Muscle of leg (tissue), 11 donors: ENCODE data around the gene PTPN7. TPM values are rescaled to one million over a fixed set of nuclear protein-coding genes. Genes with fewer than 3 reads are reported as not detected.
"Not testable (repeated sequence)": the region's sequence is repeated elsewhere in the genome, so short reads cannot be mapped to it uniquely, and the experiment has no call there.

Experiments used
- DNase-seq: peaks from one replicate; pipeline ENCODE4 v3.0.0; 2013
- H3K27ac ChIP-seq: one replicate; pipeline ENCODE4 v1.5.1; 2013; ENCODE audit warnings: mild to moderate bottlenecking, low read length, control low read depth
- H3K27me3 ChIP-seq: one replicate; pipeline ENCODE4 v1.6.1; 2013; ENCODE audit warnings: low read length; ENCODE audit not compliant: control insufficient read depth, insufficient read depth
- H3K36me3 ChIP-seq: one replicate; pipeline ENCODE4 v1.6.1; 2013; ENCODE audit warnings: low read length; ENCODE audit not compliant: control insufficient read depth, insufficient read depth
- H3K4me1 ChIP-seq: one replicate; pipeline ENCODE4 v1.6.1; 2013; ENCODE audit warnings: low read length; ENCODE audit not compliant: control insufficient read depth, insufficient read depth
- H3K4me3 ChIP-seq: one replicate; pipeline ENCODE4 v1.5.1; 2013; ENCODE audit warnings: low read length, control low read depth
- H3K9me3 ChIP-seq: replicated peaks from 2 replicates; pipeline ENCODE4 v1.6.1; 2013; ENCODE audit warnings: low read depth, low read length; ENCODE audit not compliant: control insufficient read depth
- WGBS: methylation state at CpG from one replicate; pipeline ENCODE4 v1.1.5; 2013; ENCODE audit warnings: missing lambda C conversion rate; ENCODE audit not compliant: insufficient coverage; 5-methylcytosine and 5-hydroxymethylcytosine counted together
- polyA plus RNA-seq, 8 donors: library from polyadenylated mRNA; unstranded; fragments of 120-200 nt; gene quantifications; one replicate each; pipeline versions ENCODE4 v1.2.1 to v1.2.3, GENCODE V29; 2013; ENCODE audit warnings: inconsistent platforms in 1 of 8, low replicate concordance in 1 of 8; ENCODE audit not compliant: insufficient read length in 8 of 8, insufficient read depth in 1 of 8
- total RNA-seq: library from RNA; stranded (reverse); fragments of 120-200 nt; gene quantifications from one replicate; pipeline ENCODE4 v1.2.4, GENCODE V29; 2013

Gene PTPN7
- total and polyA plus RNA-seq, 9 donors = 0.44 to 1.1 (median 0.60) TPM

DNA sequence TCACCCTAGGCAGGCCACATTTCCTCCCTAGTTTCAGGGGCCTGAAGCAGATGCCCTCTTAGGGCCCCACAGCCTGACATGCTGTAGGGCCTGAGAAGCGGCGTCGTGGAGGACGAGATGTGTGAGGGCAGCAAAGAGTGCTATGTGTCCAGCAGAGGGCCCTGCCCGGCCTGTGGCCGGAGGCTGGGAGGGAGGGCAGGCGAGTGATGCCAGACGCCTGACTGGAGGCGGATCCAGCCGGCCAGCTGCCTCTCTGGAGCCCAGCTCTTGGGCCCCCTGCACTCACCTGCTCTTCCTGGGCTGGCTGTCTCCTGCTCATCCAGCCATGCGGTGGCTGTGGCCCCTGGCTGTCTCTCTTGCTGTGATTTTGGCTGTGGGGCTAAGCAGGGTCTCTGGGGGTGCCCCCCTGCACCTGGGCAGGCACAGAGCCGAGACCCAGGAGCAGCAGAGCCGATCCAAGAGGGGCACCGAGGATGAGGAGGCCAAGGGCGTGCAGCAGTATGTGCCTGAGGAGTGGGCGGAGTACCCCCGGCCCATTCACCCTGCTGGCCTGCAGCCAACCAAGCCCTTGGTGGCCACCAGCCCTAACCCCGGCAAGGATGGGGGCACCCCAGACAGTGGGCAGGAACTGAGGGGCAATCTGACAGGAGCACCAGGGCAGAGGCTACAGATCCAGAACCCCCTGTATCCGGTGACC, 37.6 kb downstream of the PTPN7 start, which contains the start of gene GPR37L1:
Gene GPR37L1 (plus strand): TSS at position 279 of the 697 bp plus-strand sequence. CDS start 47 bp downstream, at position 326.
- no peaks in the 10 kb centered on the region for H3K9me3 ChIP-seq
- H3K4me1 ChIP-seq = peaks cover 4% of the 10 kb centered on the region
- DNase-seq = peak; percentile 35
- H3K4me3 ChIP-seq = no peak within 1 kb of the TSS
- WGBS = 47% methylated on average over 15 of the region's 19 CpGs
- peaks cover 2% of the 10 kb centered on the region for H3K27me3 ChIP-seq
- no peaks in the 10 kb centered on the region for H3K36me3 ChIP-seq
- H3K27ac ChIP-seq = no peak within 1 kb of the TSS

DNA sequence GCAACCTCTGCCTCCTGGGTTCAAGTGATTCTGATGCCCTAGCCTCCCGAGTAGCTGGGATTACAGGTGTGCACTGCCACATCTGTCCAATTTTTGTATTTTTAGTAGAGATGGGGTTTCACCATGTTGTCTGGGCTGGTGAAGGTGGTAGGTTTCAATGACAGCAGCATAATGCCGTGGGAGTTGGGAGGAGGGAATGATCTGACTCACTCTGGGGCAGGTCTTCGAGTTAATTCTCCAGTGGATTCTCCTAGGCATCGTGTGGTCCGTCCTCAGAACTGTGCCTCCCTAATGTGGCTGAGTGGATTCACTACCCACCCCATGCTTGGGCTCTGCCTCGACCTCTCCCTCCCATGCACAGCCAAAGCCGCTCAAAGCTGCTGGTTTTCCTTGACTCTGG, 39.4 kb downstream of the PTPN7 start:
- H3K4me1 ChIP-seq = peaks cover 4% of the 10 kb centered on the region
- H3K27me3 ChIP-seq = peaks cover 4% of the 10 kb centered on the region
- 49% methylated on average over 5 of the region's 7 CpGs for WGBS
- DNase-seq = no peak
- H3K9me3 ChIP-seq = no peaks in the 10 kb centered on the region
- H3K4me3 ChIP-seq = no peak overlapping the region
- H3K36me3 ChIP-seq = no peaks in the 10 kb centered on the region
- H3K27ac ChIP-seq = no peak overlapping the region

DNA sequence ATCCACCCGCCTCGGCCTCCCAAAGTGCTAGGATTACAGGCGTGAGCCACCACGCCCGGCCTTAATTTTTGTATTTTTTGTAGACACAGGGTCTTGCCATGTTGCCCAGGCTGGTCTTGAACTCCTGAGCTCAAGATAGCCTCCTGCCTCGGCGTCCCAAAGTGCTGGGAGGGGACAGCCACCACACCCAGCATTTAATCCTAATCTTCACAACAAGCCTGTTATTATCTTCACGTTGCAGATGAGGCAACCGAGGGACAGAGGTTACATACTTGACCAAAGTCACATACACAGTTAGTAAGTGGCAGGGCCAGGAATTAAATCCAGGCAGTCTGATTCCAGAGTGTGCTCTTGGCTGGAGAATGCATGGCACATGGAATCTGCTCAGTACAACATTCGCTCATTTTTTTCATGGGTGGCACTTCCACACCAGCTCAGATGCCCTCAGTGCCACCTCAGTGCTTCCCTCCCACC, 42.5 kb downstream of the PTPN7 start:
- no peak overlapping the region for H3K27ac ChIP-seq
- 87% methylated on average over 8 of the region's 10 CpGs for WGBS

DNA sequence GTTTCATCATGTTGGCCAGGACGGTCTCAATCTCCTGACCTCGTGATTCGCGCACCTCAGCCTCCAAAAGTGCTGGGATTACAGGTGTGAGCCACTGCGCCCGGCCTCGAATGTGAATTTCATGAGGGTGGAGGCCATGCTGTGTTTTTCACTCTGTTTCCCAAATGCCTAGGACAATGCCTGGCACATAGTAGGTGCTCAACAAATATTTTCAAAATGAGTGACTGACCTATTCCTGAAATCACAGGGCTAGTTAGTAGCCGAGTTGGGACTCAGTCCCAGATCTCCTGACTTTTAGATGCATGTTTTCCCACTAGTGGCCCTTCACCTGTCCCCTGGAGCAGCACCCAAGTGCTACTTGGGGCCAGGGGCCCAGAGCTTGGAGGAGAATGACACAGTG, 44.1 kb downstream of the PTPN7 start:
- Histone ChIP-seq H3K36me3 (no peaks in the 10 kb centered on the region), H3K27me3 (peaks cover 2% of the 10 kb centered on the region), H3K27ac (no peak overlapping the region), H3K9me3 (no peaks in the 10 kb centered on the region), H3K4me1 (peaks cover 13% of the 10 kb centered on the region), H3K4me3 (no peak overlapping the region)
- WGBS = 100% methylated on average over 7 of the region's 8 CpGs
- no peak for DNase-seq

More for the DNA sequence above, 42.5 kb downstream of the PTPN7 start:
- Histone ChIP-seq H3K9me3 (no peaks in the 10 kb centered on the region), H3K4me3 (no peak overlapping the region), H3K4me1 (peaks cover 12% of the 10 kb centered on the region), H3K27me3 (peaks cover 2% of the 10 kb centered on the region), H3K36me3 (no peaks in the 10 kb centered on the region)
- DNase-seq = no peak

DNA sequence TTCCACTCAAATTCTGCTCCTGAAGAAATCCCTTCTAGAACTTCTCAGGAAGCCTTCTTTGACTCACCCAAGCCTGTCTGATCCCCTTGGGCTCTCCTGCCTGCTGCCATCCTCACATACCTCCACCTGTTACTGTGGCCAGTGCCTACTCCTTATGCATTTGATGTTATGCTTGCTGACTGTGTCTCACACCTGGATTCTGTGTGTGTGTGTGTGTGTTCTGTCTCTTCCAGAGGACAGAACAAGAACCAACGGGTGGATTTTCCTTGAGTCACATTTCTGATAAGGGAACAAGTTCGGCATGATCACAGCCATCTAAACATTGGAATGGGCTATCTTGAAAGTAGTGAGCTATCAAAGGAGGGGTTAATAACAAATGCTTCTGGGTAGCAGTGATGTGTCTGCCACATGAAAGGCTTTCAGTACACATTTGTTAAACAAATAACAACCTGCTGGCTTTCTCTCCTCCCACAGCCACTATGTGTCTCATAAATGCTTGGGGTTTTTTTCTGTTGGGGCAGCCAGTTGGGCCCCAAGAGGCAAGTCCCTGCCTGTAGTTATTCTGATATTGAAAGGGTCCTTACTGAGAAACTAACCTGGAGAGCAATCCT, 46.6 kb downstream of the PTPN7 start:
- Histone ChIP-seq H3K4me1 (peaks cover 13% of the 10 kb centered on the region), H3K27ac (peak overlapping the region; percentile 51), H3K4me3 (no peak overlapping the region), H3K36me3 (no peaks in the 10 kb centered on the region), H3K27me3 (peaks cover 2% of the 10 kb centered on the region), H3K9me3 (no peaks in the 10 kb centered on the region)
- no peak for DNase-seq
- no CpG with 5 or more reads among the region's 2 CpGs for WGBS

DNA sequence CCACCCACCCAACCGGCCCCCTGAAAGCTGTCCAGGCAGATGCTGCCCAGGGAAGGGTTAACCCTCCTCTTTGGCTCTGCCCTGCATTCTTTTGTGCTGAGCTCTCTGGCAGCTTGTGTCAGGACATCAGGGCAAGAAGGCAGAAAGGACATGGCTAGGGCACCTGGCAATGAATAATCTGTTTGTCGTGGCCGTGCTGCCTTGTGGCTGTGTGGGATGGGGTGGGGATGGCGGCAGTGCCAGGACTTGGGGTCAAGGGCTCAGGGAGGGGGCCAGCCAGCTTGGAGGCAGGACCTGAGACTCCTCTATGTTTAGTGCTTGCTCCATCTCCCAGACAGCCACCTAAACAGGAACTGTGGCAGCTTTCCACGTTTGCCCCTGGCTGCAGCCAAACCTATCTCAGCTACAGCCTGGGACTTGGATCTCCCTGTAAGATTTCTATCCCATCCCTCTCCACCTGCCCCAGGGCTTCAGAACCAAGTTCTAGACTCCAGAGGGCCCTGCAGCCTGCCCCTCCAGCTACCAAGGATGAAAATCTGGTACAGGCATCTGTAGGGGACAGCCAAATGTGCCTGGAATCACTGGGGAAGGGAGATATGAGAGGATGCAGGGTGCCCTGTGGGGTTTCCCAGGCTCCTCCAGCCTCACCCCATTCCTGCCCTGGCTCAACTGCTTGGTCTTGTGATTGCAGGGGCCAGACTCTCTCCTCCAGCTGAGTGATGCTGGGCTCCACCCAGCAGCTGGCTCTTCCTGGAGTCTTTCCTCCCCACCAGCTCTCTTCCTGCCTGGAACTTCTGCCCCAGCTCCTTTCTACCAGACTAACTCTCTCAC, 47.3 kb downstream of the PTPN7 start:
- DNase-seq = peak; percentile 59
- WGBS = 26% methylated on average over 5 of the region's 5 CpGs

DNA sequence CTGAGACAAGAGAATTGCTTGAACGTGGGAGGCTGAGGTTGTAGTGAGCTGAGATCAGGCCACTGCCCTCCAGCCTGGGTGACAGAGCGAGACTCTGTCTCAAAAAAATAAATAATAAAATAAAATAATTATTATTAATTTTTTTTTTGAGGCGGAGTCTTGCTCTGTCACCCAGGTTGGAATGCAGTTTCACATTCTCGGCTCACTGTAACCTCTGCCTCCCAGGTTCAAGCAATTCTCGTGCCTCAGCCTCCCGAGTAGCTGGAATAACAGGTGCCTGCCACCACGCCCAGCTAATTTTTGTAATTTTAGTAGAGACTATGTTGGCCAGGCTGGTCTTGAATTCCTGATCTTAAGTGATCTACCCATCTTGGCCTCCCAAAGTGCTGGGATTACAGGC, 48.8 kb downstream of the PTPN7 start:
- not testable (repeated sequence) for DNase-seq, H3K27ac ChIP-seq, H3K9me3 ChIP-seq, H3K36me3 ChIP-seq, H3K27me3 ChIP-seq, H3K4me3 ChIP-seq
- WGBS = 100% methylated on average over 2 of the region's 7 CpGs
- H3K4me1 ChIP-seq = peaks cover 15% of the 10 kb centered on the region

More for the DNA sequence above, 47.3 kb downstream of the PTPN7 start:
- no peaks in the 10 kb centered on the region for H3K36me3 ChIP-seq
- no peaks in the 10 kb centered on the region for H3K9me3 ChIP-seq
- peak overlapping the region; percentile 51 for H3K27ac ChIP-seq
- peaks cover 2% of the 10 kb centered on the region for H3K27me3 ChIP-seq
- H3K4me3 ChIP-seq = no peak overlapping the region
- H3K4me1 ChIP-seq = peaks cover 13% of the 10 kb centered on the region

DNA sequence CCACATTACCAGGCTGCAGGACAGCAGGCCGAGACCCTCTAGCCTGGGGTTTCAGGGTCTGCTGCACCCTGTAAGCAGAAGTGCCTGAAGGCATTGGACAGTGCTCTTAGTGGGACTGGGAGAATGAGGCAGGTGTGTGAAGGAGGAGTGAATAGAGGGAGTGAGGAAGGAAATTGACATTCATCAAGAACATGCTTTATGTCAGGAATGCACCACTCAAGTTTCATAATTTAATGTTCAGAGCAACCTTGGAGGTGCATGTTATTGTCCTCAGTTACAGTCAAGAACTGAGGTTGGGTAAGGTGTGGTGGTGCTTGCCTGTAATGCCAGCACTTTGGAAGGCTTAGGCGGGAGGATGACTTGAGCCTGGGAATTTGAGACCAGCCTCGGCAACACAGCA, 49.4 kb downstream of the PTPN7 start:
- Histone ChIP-seq H3K4me3 (no peak overlapping the region), H3K27ac (no peak overlapping the region), H3K9me3 (no peaks in the 10 kb centered on the region), H3K4me1 (peaks cover 15% of the 10 kb centered on the region), H3K27me3 (no peaks in the 10 kb centered on the region), H3K36me3 (no peaks in the 10 kb centered on the region)
- WGBS = 78% methylated on average over 1 of the region's 3 CpGs
- DNase-seq = no peak

DNA sequence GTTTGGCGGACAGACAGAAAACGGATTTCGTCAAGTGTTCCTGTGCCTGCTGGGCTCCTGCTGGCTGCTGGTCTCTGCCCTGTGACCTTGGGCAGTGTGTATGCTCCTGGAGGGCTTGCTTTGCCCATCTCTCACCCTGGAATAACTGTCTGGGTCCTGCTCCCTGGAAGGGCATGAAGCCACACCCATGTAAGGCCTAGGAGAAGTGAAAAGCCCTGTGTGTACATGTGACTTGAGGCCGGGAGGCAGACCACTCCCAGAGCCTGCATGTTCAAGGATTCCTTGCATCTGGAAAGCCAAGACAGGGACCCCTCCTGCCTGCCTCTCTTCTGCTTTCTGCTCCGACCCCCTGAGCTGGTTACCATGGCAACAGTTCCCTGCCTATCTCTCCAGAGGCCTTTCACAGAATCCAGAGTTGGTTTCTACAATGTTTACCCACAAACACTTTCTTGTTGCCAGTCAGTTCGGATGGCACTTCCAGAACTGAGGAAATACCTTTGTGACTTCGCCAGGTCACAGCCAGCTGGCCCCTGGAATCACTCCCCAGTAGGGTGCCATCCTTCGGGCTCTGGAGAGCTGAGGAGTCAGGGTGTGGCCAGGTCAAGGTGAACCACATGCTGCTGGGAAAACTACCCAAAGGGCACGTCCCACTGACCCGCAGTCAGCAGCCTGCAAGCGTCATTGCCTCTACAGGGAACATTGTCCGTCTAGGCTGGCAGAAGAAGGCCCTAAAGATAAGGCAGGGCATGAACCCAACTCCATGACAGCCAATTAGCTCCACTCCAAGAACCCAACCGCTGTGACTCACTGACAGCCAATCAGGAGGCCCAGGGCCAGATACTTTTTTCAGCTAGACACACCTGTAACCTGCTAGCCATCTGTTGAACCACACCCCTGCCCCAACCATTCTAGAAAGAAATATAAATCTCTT, 52.3 kb downstream of the PTPN7 start:
- Histone ChIP-seq H3K9me3 (no peaks in the 10 kb centered on the region), H3K4me3 (no peak overlapping the region), H3K27me3 (no peaks in the 10 kb centered on the region), H3K36me3 (no peaks in the 10 kb centered on the region), H3K27ac (no peak overlapping the region), H3K4me1 (peaks cover 8% of the 10 kb centered on the region)
- DNase-seq = no peak
- WGBS = 66% methylated on average over 13 of the region's 13 CpGs
